A204.1 (cell line): ENCODE measurements around the gene PGA5.
"Not testable (repeated sequence)": the region's sequence is repeated elsewhere in the genome, so short reads cannot be mapped to it uniquely, and the experiment has no call there.

Experiments
- FAIRE-seq: peaks from 2 replicates; lab custom pipeline; 2012; peaks lifted over from hg19 to GRCh38; lab: Jason Lieb, UNC

The PGA5 gene

GRCh38 chr11:61240875-61241274 is at the start of gene PGA5:
Gene PGA5, plus strand, starts transcription at chr11:61241175. Its CDS starts 52 bp downstream, at chr11:61241227.
- not testable (repeated sequence) for FAIRE-seq

- no peak for FAIRE-seq
These were observed 47.4 kb upstream of the PGA5 start for GRCh38 chr11:61193596-61193995.

DNA sequence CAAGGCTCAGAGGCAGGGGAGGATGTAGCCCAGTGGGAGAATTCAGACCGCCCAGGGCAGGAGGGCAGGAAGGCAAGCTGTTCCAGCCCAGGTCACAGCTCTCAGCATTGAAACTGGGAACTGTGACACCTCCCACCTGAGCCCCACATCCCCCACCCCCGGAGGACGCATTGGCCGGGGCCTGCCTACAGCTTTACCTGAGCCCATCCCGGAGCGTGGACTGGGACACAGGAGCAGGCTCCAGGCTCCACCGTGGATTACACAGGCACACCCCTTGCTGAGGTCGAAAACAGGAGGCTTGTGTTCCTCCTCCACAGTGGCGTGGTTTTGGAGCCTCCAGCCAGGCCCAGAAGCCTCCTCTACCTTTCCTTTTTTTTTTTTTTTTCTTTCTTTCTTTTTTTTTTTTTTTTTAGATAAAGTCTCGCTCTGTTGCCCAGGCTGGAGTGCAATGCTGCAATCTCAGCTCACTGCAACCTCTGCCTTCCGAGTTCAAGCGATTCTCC is 46.8 kb upstream of the PGA5 start:
- FAIRE-seq = no peak

DNA sequence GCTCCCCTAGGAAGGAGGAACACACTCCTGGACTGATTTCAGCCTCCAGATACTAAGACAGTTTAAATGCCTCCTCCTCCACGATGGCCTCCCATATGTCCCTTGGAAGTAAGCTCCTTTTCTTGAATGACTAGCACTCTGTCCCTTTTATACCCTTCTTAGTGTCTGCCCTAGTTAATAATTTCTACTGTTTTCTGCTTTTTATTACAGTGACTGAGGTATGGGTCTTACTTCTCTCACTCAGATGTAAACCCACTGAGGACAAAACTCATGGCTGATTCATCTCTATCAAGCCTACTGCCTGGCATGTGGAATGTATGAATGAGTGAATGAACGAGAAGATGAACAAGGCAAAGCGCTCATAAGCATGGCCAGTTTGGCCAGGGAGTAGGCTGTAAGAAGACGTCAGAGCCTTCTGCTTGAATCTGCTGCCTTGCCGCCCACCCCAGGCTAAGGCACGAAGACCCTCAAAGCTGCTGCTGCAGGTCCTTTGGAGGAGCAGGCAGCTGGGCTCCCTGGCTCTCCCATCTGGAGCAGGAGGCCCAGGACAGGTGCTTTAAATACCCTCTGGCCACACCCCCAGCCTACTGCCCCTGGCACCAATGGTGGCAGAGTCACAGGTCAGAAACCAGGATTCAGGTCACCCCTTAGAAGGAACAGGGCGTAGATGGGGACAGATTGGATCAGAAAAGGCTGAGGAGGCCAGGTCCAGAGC is 45.8 kb upstream of the PGA5 start:
- FAIRE-seq = no peak

- no peak for FAIRE-seq
These were observed 45.3 kb upstream of the PGA5 start for GRCh38 chr11:61195719-61196118.

GRCh38 chr11:61198361-61198760 is 42.6 kb upstream of the PGA5 start:
- FAIRE-seq = no peak

DNA sequence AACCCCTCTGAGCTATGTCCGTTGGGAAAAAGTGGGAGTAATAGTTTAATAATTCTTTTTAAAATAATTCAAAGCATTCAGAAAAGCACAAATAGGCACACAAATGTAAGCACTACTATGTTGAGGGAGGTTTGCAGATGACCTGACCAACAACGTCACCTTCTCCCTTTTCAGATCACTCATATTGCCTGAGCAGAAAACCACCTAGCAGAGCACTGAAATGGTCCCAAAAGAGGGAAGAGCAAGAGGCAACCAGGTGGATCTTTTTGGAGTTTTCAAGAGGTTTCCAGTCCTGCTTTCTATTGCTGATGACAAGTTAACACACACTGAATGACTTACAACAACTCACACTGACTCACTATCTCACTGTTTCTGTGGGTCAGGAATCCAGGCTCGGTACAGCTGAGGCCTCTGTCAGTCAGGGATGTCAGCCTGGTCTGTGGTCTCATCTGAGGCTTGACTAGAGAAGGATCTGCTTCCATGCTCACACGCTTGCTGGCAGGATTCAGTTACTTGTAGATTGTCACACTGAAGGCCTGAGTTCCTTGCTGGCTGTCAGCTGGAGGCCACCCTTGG is 41.9 kb upstream of the PGA5 start:
- no peak for FAIRE-seq

GRCh38 chr11:61201476-61201875 is 39.5 kb upstream of the PGA5 start:
- no peak for FAIRE-seq

- FAIRE-seq = not testable (repeated sequence)
These were observed 37.8 kb upstream of the PGA5 start, which contains the start of gene PGA3 for GRCh38 chr11:61202950-61203746. Gene PGA3, plus strand, starts transcription at chr11:61203515. Its CDS starts 50 bp downstream, at chr11:61203565.

DNA sequence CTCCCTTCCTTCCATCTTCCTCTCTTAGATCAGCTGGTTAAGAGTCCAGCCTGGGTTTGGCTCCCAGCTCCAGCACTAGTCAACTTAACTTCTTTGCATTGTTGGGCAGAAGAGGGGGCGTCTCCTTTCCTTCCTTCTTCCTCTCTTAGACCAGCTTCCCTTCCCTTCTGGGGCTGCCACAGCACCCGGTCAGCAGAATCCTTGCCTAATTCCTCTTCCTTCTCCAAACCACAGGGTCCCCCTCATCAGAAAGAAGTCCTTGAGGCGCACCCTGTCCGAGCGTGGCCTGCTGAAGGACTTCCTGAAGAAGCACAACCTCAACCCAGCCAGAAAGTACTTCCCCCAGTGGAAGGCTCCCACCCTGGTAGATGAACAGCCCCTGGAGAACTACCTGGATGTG is 37.1 kb upstream of the PGA5 start:
- not testable (repeated sequence) for FAIRE-seq

GRCh38 chr11:61204502-61205059 is 36.4 kb upstream of the PGA5 start:
- not testable (repeated sequence) for FAIRE-seq

- not testable (repeated sequence) for FAIRE-seq
These were observed 33.2 kb upstream of the PGA5 start for GRCh38 chr11:61207636-61208310.

GRCh38 chr11:61210629-61211028 is 30.3 kb upstream of the PGA5 start:
- FAIRE-seq = not testable (repeated sequence)

DNA sequence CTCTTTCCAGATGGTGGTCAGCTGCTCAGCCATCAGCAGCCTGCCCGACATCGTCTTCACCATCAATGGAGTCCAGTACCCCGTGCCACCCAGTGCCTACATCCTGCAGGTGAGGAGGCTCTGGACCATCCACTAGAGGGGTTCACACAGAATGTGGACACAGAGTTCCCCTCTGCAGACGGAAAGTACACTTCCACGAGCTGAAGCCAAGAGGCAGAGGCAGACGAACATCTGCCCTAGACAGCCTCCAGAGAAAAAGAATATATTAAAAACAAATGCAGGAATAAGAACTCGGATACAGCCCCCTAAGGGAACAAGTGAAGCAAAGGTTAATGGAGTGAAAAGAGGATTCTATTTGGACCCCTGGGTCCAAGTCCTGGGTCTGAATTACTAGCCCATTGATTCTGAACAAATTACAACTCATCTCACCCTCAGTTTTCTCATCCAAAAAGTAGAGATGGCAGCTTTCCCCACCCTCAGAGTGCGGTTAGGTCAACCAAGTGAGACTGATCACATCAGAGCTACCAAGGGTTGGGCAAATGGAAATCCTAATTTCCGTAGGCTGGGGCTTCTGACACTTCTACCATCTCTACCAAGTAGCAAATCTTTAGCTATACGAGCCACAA is 29.5 kb upstream of the PGA5 start:
- FAIRE-seq = not testable (repeated sequence)

DNA sequence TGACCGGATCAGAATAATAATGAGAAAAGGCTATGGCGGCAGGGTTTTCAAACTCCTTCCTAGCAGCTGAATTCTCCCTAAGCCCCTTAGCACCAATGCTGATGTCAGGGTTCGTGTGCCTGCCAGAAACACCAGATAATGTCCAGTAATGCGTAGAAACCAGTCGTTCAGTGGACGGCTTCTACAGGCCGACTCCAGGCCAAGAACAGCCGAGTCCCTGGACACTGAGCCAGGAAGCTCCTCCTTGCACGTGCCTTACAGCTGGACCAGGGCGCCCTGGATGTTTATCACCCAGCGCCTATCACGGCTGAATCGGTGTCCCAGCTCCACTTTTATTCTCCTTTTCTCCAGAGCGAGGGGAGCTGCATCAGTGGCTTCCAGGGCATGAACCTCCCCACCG is 28.8 kb upstream of the PGA5 start:
- FAIRE-seq = not testable (repeated sequence)

- FAIRE-seq = not testable (repeated sequence)
These were observed 27.2 kb upstream of the PGA5 start for GRCh38 chr11:61213711-61214324.

DNA sequence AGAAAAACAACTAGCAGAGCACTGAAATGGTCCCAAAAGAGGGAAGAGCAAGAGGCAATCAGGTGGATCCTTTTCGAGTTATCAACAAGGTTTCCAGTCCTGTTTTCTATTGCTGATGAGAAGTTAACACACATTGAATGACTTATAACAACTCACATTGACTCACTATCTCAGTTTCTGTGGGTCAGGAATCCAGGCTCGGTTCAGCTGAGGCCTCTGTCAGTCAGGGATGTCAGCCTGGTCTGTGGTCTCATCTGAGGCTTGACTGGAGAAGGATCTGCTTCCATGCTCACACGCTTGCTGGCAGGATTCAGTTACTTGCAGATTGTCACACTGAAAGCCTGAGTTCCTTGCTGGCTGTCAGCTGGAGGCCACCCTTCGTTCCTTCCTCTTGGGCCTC is 22.7 kb upstream of the PGA5 start:
- not testable (repeated sequence) for FAIRE-seq

DNA sequence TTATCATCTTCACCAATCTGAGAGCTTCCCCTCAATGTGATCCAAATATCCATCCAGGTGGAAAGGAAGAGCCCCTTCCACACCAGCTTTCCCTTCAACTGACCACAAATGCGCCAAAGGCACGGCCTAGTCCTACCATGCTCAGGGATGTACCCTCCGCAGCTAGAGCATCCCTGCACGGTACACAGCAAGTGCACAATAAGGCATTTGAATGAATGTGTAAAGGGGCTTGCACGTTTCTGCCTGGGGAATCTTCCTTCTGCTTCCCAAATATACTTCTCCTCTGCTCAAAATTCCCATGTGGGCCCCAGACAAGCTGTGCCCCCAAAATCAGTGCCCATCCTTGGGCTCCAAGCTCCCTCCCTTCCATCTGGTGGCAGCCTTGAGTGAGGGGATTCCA is 22.0 kb upstream of the PGA5 start:
- not testable (repeated sequence) for FAIRE-seq

- FAIRE-seq = not testable (repeated sequence)
These were observed 18.9 kb upstream of the PGA5 start, which contains the start of gene PGA4 for GRCh38 chr11:61222047-61222446. Gene PGA4, plus strand, starts transcription at chr11:61222347. Its CDS starts 54 bp downstream, at chr11:61222401.

GRCh38 chr11:61222692-61223091 is 18.3 kb upstream of the PGA5 start:
- FAIRE-seq = not testable (repeated sequence)
